Psoas muscle (tissue), 8 donors: ENCODE results near the gene CEP70. TPM values are rescaled to one million over a fixed set of nuclear protein-coding genes. Genes with fewer than 3 reads are reported as not detected.
A peak's percentile ranks its signal among the peaks of the same experiment; 100 is the strongest.
"Not testable (repeated sequence)": the region's sequence is repeated elsewhere in the genome, so short reads cannot be mapped to it uniquely, and the experiment has no call there.

Experiments
- ATAC-seq, 4 donors: fragments of 200-7000 bp; cut with Tn5 transposase; one replicate each; pipeline ENCODE4 v1.9.1; 2020; ENCODE audit warnings: moderate library complexity in 3 of 4, mild to moderate bottlenecking in 2 of 4
- DNase-seq, 2 donors: peaks; one replicate each; pipeline ENCODE4 v3.0.0-alpha.2; 2020
- H3K27ac ChIP-seq: fragments of 200-600 bp; one replicate; pipeline ENCODE4 v1.8.0; 2022
- H3K27me3 ChIP-seq, 3 donors: fragments of 200-600 bp in 1 of 3; one replicate each; pipeline versions ENCODE4 v1.6.1 to v1.8.0; 2013 to 2022; ENCODE audit warnings: low read length in 2 of 3, mild to moderate bottlenecking in 2 of 3, moderate library complexity in 1 of 3; ENCODE audit not compliant: insufficient read depth in 3 of 3
- H3K36me3 ChIP-seq, 2 donors: fragments of 200-600 bp in 1 of 2; one replicate each; pipeline versions ENCODE4 v1.6.1 to v1.8.0; 2013 to 2022; ENCODE audit warnings: low read depth in 1 of 2, mild to moderate bottlenecking in 1 of 2, moderate library complexity in 1 of 2; ENCODE audit not compliant: insufficient read depth in 1 of 2
- H3K4me1 ChIP-seq: fragments of 200-600 bp; one replicate; pipeline ENCODE4 v1.8.0; 2022
- H3K4me3 ChIP-seq: fragments of 200-600 bp; one replicate; pipeline ENCODE4 v1.8.0; 2022; ENCODE audit warnings: mild to moderate bottlenecking
- H3K9me3 ChIP-seq: fragments of 200-600 bp; one replicate; pipeline ENCODE4 v1.8.0; 2022
- CTCF ChIP-seq: fragments of 200-600 bp; IDR thresholded peaks from one replicate; pipeline ENCODE4 v1.8.0; 2022; ENCODE audit warnings: antibody characterized with exemption
- WGBS, 3 donors: extraction: QIAGEN DNeasy Blood & Tissue Kit; methylation state at CpG; one replicate each; pipeline versions ENCODE4 v1.1.6 to v1.1.7; 2013; 5-methylcytosine and 5-hydroxymethylcytosine counted together
- intact Hi-C, 2 donors: fragments of 100-400 bp; cut with DNase I; formaldehyde crosslinking; loops; one replicate each; pipeline versions ENCODE4 v1.11.0 to v1.14.2; 2022
- polyA plus RNA-seq, 3 donors: library from polyadenylated mRNA; stranded (reverse); fragments of 200-250 nt; gene quantifications; one replicate each; pipeline ENCODE4 v1.2.3, GENCODE V29; 2013
- total RNA-seq, 4 donors: library from RNA; stranded (reverse); fragmentation: NEBNext Ultra II Directional in 2 of 4; extraction: Animal tissue kit (Norgen Biotek cat#: 25700) in 2 of 4; gene quantifications; one replicate each; pipeline versions ENCODE4 v1.2.1 to v1.2.4, GENCODE V29; 2021 to 2023
- donor health status: healthy with polysubstance abuse.
- donor health status: DM: no; HTN: no; CAD: no; lungs with moderate emphysema.
- donor health status: Bipolar disorder and iron deficiency.
- donor health status: healthy.
- donor health status: DM: yes; HTN: yes; CAD: no.
- donor health status: DM: no; HTN: no; CAD: no.
- donor health status: DM: no; HTN: no; CAD: no.
- donor health status: DM: yes; HTN: yes; CAD: no.

The CEP70 gene
- total and polyA plus RNA-seq, 7 donors, result 4.1 to 30.4 (median 21.4) TPM

- Histone ChIP-seq H3K4me1 (no peaks in the 10 kb centered on the region), H3K36me3 (peaks cover 0 to 19% of the 10 kb centered on the region in 2 donors), H3K9me3 (no peaks in the 10 kb centered on the region), H3K4me3 (no peak overlapping the region), H3K27me3 (no peaks in the 10 kb centered on the region), H3K27ac (no peak overlapping the region)
- TF ChIP-seq CTCF, result no peak
- no peak for ATAC-seq
- no peak for DNase-seq
- 94 to 98% (median 95%) methylated on average over 3 of the region's 3 CpGs for WGBS, 3 donors
- intact Hi-C loops, result no loop called here
These were observed 86.5 kb downstream of the CEP70 start for GRCh38 chr3:138507524-138507923.

- no peak overlapping the region for H3K27ac ChIP-seq
- TF ChIP-seq CTCF, result no peak
- DNase-seq (no peak), ATAC-seq (no peak)
- intact Hi-C loops, result no loop called here
- H3K27me3 ChIP-seq, result no peaks in the 10 kb centered on the region
- peaks cover 0 to 15% of the 10 kb centered on the region in 2 donors for H3K36me3 ChIP-seq
- H3K9me3 ChIP-seq, result no peaks in the 10 kb centered on the region
- peaks cover 11% of the 10 kb centered on the region for H3K4me1 ChIP-seq
- H3K4me3 ChIP-seq, result no peak overlapping the region
These were observed 95.1 kb downstream of the CEP70 start for GRCh38 chr3:138498991-138499390.

GRCh38 chr3:138497851-138498250 is 96.2 kb downstream of the CEP70 start:
- intact Hi-C loops, result no loop called here
- 95 to 100% (median 99%) methylated on average over 1 of the region's 1 CpG for WGBS, 3 donors
- Histone ChIP-seq H3K4me1 (peaks cover 22% of the 10 kb centered on the region), H3K4me3 (no peak overlapping the region), H3K9me3 (no peaks in the 10 kb centered on the region), H3K27ac (no peak overlapping the region), H3K36me3 (peaks cover 0 to 9% of the 10 kb centered on the region in 2 donors), H3K27me3 (no peaks in the 10 kb centered on the region)
- no peak for TF ChIP-seq CTCF
- ATAC-seq (no peak), DNase-seq (no peak)

GRCh38 chr3:138497021-138497420 is 97.0 kb downstream of the CEP70 start:
- ATAC-seq, result no peak
- DNase-seq, result no peak
- H3K4me3 ChIP-seq, result no peak overlapping the region
- H3K27ac ChIP-seq, result no peak overlapping the region
- H3K36me3 ChIP-seq, result peaks cover 0 to 9% of the 10 kb centered on the region in 2 donors
- intact Hi-C loops, result no loop called here
- TF ChIP-seq CTCF, result no peak
- H3K9me3 ChIP-seq, result no peaks in the 10 kb centered on the region
- H3K27me3 ChIP-seq, result no peaks in the 10 kb centered on the region
- peaks cover 30% of the 10 kb centered on the region for H3K4me1 ChIP-seq

- Histone ChIP-seq H3K4me3 (no peak overlapping the region), H3K36me3 (peaks cover 0 to 9% of the 10 kb centered on the region in 2 donors), H3K27ac (no peak overlapping the region), H3K9me3 (no peaks in the 10 kb centered on the region), H3K4me1 (peaks cover 31% of the 10 kb centered on the region), H3K27me3 (no peaks in the 10 kb centered on the region)
- DNase-seq, result no peak
- intact Hi-C loops, result no loop called here
- WGBS, 3 donors, result 89 to 93% (median 92%) methylated on average over 2 of the region's 2 CpGs
- no peak for TF ChIP-seq CTCF
- no peak for ATAC-seq
These were observed 97.6 kb downstream of the CEP70 start for GRCh38 chr3:138496436-138496835.

- intact Hi-C loops, ATAC-seq, DNase-seq, H3K4me3 ChIP-seq, H3K27me3 ChIP-seq, H3K36me3 ChIP-seq, H3K9me3 ChIP-seq: not testable (repeated sequence)
- H3K27ac ChIP-seq, result peak overlapping the region; percentile 79
- WGBS, 3 donors, result 72 to 87% (median 73%) methylated on average over 3 of the region's 3 CpGs
- peaks cover 31% of the 10 kb centered on the region for H3K4me1 ChIP-seq
These were observed 98.4 kb downstream of the CEP70 start for GRCh38 chr3:138495638-138496037.
